Measurements from ENCODE around the gene HS3ST3B1.

DNA sequence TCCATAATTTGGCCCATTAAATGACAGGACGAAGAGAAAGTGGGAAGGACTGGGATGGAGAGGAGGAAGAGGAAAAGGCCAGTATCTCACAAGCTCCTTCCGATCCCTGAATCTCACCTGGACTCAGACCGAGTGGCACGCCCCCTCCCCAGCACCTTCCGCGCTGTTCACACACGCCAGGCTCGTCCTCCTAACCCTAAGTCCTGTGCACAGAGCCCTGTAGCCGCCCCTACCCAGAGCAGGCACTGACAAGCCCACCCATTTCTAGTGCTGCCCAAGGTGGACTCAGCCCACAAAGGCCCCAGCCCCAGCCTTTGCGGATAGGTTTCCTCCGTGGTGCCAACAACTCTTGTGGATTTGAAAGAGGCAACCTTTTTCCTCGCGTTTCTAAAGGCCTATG, 9.2 kb downstream of the HS3ST3B1 start:
- no peak for TF ChIP-seq EZH2 (optimal IDR thresholded peaks at IDR 0.05; ENCODE audit: low read depth, low read length)
- no peak for TF ChIP-seq CTCF (IDR thresholded peaks at IDR 0.05; ENCODE audit: low read length)
- TF ChIP-seq EZH2phosphoT487 (IDR thresholded peaks at IDR 0.05; ENCODE audit: low read length) = no peak
